Omental fat pad (tissue), 4 donors: ENCODE results near the gene ATP5F1D. TPM values are rescaled to one million over a fixed set of nuclear protein-coding genes. Genes with fewer than 3 reads are reported as not detected.
"Not testable (repeated sequence)": the region's sequence is repeated elsewhere in the genome, so short reads cannot be mapped to it uniquely, and the experiment has no call there.

Experiments used
- ATAC-seq: fragments of 150-250 bp; one replicate; pipeline ENCODE4 v1.9.1; 2016; ENCODE audit warnings: mild to moderate bottlenecking, moderate library complexity; ENCODE audit not compliant: low FRiP score
- DNase-seq: peaks from one replicate; pipeline ENCODE4 v3.0.0-alpha.2; 2019; ENCODE audit warnings: low spot score
- CTCF ChIP-seq, 3 donors: fragments of 450-650 bp; IDR thresholded peaks; one replicate each; pipeline ENCODE4 v1.5.1; 2016 to 2017; ENCODE audit warnings: antibody characterized with exemption in 3 of 3, mild to moderate bottlenecking in 3 of 3, moderate library complexity in 2 of 3
- total RNA-seq, 4 donors: library from RNA; depleted of rRNA; stranded (reverse); fragments of >200 nt; gene quantifications; one replicate each; pipeline ENCODE4 v1.1.0, GENCODE V29; 2016

The ATP5F1D gene
- total RNA-seq, 4 donors from 2014 or later = 46.4 to 76.0 (median 60.2) TPM

- peak; percentile 39 for ATAC-seq
- peak in 2 of 3 donors; percentile 88 to 91 for TF ChIP-seq CTCF (IDR thresholded peaks at IDR 0.05)
- DNase-seq = peak; percentile 78
These were observed 1.5 kb upstream of the ATP5F1D start for GRCh38 chr19:1239796-1240737.

DNA sequence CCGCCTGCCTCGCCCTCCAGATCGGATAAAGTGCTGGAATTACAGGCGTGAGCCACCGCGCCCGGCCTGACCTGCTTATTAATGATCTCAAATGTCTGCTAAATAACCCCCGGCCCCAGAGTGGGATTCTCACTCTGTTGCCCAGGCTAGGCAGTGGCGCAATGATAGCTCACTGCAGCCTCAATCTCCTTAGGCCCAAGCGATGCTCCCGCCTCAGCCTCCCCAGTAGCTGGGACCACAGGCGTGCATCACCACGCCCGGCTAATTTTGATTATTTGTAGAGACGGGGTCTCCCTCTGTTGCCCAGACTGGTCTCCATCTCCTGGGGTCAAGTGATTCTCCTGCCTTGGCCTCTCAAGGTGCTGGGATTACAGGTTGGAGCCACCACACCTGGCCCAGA, 626 bp upstream of the ATP5F1D start:
- DNase-seq = no peak
- ATAC-seq = no peak
- TF ChIP-seq CTCF (IDR thresholded peaks at IDR 0.05) = no peak

DNA sequence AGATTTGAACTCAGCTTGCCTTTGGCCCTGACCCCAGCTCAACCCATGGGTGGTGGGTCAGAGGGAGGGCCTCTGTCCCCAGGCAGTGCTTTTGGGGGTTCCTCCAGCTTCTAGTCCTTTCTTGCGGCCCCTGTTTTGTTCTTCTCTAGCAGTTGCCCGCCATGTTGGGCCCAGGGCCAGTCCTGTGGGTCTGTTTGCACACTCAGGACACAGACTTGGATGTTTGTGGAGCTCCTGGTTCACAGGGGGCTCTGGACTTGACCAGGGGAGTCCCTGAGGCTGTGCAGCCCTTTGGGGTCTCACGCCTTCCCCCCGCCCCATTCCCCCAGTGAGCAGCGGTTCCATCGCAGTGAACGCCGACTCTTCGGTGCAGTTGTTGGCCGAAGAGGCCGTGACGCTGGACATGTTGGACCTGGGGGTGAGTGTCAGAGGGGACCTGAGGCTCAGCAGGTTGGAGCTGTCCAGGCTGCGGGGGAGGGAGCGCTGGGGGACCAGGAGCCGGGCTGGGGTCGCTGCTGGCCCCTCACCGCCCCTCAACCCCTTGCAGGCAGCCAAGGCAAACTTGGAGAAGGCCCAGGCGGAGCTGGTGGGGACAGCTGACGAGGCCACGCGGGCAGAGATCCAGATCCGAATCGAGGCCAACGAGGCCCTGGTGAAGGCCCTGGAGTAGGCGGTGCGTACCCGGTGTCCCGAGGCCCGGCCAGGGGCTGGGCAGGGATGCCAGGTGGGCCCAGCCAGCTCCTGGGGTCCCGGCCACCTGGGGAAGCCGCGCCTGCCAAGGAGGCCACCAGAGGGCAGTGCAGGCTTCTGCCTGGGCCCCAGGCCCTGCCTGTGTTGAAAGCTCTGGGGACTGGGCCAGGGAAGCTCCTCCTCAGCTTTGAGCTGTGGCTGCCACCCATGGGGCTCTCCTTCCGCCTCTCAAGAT, 2.5 kb downstream of the ATP5F1D start:
- DNase-seq = peak; percentile 70
- ATAC-seq = peak; percentile 19
- peak in 2 of 3 donors; percentile 38 to 87 for TF ChIP-seq CTCF (IDR thresholded peaks at IDR 0.05)

GRCh38 chr19:1244693-1245451, 3.3 kb downstream of the ATP5F1D start:
- DNase-seq (no peak), ATAC-seq (peak; percentile 1)
- no peak for TF ChIP-seq CTCF (IDR thresholded peaks at IDR 0.05)

GRCh38 chr19:1245494-1246264, 4.1 kb downstream of the ATP5F1D start:
- ATAC-seq (no peak), DNase-seq (no peak)
- TF ChIP-seq CTCF (IDR thresholded peaks at IDR 0.05) = no peak

DNA sequence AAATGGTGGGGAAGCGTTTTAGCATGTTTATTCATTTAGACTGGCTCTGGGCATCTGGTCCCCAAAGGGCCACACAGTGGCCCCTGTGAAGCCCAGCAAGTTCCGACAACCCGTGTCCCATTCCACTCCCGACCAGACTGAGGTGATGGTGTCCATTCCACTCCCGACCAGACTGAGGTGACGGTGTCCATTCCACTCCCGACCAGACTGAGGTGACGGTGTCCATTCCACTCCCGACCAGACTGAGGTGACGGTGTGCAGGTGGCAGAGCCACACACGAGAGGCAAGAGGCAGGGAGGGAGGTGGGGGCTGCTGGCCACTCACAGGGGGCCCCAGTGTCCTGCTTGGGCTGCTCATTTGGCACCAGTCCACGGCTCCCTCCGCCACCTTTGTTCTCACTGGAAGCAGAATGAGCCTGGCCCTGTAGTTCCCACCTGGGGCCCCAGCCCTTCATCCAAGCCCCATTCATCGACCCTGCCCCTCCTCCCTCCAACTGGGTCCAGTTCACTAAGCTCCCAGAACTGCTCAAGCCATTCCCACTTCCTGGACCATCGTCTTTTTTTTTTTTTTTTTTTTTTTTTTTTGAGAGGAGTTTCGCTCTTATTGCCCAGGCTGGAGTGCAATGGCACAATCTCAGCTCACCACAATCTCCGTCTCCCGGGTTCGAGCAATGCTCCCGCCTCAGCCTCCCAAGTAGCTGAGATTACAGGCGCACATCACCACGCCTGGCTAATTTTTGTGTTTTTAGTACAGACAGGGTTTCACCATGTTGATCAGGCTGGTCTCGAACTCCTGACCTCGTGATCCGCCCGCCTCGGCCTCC, 4.9 kb downstream of the ATP5F1D start:
- not testable (repeated sequence) for ATAC-seq, DNase-seq
